T-helper 1 cell treated with Interleukin-12 subunit alpha and Interleukin-12 subunit beta and Interleukin-4 antibody, amounts not matched to agents 30 μg/mL and 1 μg/mL, for 36 hours (primary cell): ENCODE results near the gene LPA.
"Not testable (repeated sequence)": the region's sequence is repeated elsewhere in the genome, so short reads cannot be mapped to it uniquely, and the experiment has no call there.

Source experiments
- H3K27ac Mint-ChIP-seq: one replicate; pipeline ENCODE4 v1.8.0; 2021; ENCODE audit warnings: mild to moderate bottlenecking, mixed read lengths
- H3K27me3 Mint-ChIP-seq: one replicate; pipeline ENCODE4 v1.8.0; 2021; ENCODE audit warnings: low read depth, mixed read lengths
- H3K36me3 Mint-ChIP-seq: one replicate; pipeline ENCODE4 v1.8.0; 2021; ENCODE audit warnings: low read depth, mixed read lengths
- H3K4me1 Mint-ChIP-seq: one replicate; pipeline ENCODE4 v1.8.0; 2021; ENCODE audit warnings: low read depth, mixed read lengths
- H3K4me3 Mint-ChIP-seq: one replicate; pipeline ENCODE4 v1.8.0; 2021; ENCODE audit warnings: mild to moderate bottlenecking, moderate library complexity, mixed read lengths
- H3K9me3 Mint-ChIP-seq: one replicate; pipeline ENCODE4 v1.8.0; 2021; ENCODE audit warnings: mixed read lengths

Gene LPA, protein sequence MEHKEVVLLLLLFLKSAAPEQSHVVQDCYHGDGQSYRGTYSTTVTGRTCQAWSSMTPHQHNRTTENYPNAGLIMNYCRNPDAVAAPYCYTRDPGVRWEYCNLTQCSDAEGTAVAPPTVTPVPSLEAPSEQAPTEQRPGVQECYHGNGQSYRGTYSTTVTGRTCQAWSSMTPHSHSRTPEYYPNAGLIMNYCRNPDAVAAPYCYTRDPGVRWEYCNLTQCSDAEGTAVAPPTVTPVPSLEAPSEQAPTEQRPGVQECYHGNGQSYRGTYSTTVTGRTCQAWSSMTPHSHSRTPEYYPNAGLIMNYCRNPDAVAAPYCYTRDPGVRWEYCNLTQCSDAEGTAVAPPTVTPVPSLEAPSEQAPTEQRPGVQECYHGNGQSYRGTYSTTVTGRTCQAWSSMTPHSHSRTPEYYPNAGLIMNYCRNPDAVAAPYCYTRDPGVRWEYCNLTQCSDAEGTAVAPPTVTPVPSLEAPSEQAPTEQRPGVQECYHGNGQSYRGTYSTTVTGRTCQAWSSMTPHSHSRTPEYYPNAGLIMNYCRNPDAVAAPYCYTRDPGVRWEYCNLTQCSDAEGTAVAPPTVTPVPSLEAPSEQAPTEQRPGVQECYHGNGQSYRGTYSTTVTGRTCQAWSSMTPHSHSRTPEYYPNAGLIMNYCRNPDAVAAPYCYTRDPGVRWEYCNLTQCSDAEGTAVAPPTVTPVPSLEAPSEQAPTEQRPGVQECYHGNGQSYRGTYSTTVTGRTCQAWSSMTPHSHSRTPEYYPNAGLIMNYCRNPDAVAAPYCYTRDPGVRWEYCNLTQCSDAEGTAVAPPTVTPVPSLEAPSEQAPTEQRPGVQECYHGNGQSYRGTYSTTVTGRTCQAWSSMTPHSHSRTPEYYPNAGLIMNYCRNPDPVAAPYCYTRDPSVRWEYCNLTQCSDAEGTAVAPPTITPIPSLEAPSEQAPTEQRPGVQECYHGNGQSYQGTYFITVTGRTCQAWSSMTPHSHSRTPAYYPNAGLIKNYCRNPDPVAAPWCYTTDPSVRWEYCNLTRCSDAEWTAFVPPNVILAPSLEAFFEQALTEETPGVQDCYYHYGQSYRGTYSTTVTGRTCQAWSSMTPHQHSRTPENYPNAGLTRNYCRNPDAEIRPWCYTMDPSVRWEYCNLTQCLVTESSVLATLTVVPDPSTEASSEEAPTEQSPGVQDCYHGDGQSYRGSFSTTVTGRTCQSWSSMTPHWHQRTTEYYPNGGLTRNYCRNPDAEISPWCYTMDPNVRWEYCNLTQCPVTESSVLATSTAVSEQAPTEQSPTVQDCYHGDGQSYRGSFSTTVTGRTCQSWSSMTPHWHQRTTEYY (N-terminal part only)

DNA sequence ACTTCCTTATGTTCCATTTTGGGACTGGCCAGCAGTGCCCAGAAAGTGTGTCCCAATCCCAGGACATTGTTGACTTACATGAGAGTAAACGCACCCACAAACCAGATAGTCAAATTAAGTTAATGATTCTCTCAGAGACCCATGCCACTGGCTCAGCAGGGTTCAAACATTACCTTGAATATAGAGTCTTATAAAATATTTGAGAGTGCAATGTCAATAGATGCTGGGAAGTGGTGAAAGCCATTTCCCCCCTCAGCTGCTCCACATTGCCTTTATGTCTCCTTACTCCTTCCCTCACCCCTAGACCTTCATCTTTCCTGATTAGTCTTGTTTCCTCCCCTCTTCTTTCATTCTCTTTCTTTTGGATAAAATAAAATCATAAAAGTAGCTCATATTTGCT, at the start of gene LPA:
TSS of gene LPA (minus strand) at position 78 of the 400 bp plus-strand sequence. CDS start at position 17, 61 bp downstream.
- not testable (repeated sequence) for H3K27ac Mint-ChIP-seq, H3K36me3 Mint-ChIP-seq, H3K4me3 Mint-ChIP-seq, H3K9me3 Mint-ChIP-seq, H3K4me1 Mint-ChIP-seq, H3K27me3 Mint-ChIP-seq

GRCh38 chr6:160708993-160709392, 44.9 kb upstream of the LPA start:
- not testable (repeated sequence) for H3K4me3 Mint-ChIP-seq, H3K36me3 Mint-ChIP-seq, H3K27ac Mint-ChIP-seq, H3K9me3 Mint-ChIP-seq, H3K27me3 Mint-ChIP-seq, H3K4me1 Mint-ChIP-seq

GRCh38 chr6:160704688-160705087, 40.6 kb upstream of the LPA start:
- not testable (repeated sequence) for H3K36me3 Mint-ChIP-seq, H3K9me3 Mint-ChIP-seq, H3K4me1 Mint-ChIP-seq, H3K27ac Mint-ChIP-seq, H3K27me3 Mint-ChIP-seq, H3K4me3 Mint-ChIP-seq

DNA sequence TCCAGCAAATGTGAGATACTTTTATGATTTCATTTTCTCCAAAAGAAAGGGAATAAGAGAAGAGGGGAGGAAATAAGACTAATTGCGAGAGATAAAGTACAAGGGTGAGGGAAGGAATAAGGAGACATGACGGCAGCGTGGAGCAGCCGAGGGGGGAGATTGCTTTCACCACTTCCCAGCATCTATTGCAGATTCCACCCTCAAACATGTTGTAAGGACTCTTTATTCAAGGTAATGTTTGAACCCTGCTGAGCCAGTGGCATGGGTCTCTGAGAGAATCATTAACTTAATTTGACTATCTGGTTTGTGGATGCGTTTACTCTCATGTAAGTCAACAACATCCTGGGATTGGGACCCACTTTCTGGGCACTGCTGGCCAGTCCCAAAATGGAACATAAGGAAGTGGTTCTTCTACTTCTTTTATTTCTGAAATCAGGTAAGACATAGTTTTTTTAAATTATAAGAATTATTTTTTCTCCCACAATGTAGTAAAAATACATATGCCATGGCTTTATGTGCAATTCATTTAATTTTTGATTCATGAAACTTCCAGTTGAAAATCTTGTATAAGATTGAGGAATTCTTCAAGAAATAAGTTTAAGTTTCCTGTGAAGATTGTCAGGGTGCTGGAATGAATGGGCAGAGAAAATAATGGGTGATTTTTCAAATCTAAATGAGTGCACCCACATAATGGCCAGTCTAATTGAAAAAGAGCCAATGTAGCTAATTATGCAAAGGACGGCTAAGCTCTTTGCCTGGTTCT, 38.0 kb upstream of the LPA start, which contains the start of gene PLG:
TSS of gene PLG (plus strand) at position 327 of the 763 bp plus-strand sequence. CDS start at position 388, 61 bp downstream.
- not testable (repeated sequence) for H3K36me3 Mint-ChIP-seq, H3K9me3 Mint-ChIP-seq, H3K27me3 Mint-ChIP-seq, H3K4me3 Mint-ChIP-seq, H3K27ac Mint-ChIP-seq, H3K4me1 Mint-ChIP-seq

- no peaks in the 10 kb centered on the region for H3K36me3 Mint-ChIP-seq
- H3K27ac Mint-ChIP-seq, result no peak overlapping the region
- no peaks in the 10 kb centered on the region for H3K9me3 Mint-ChIP-seq
Observed at GRCh38 chr6:160697826-160698225, 33.8 kb upstream of the LPA start.

DNA sequence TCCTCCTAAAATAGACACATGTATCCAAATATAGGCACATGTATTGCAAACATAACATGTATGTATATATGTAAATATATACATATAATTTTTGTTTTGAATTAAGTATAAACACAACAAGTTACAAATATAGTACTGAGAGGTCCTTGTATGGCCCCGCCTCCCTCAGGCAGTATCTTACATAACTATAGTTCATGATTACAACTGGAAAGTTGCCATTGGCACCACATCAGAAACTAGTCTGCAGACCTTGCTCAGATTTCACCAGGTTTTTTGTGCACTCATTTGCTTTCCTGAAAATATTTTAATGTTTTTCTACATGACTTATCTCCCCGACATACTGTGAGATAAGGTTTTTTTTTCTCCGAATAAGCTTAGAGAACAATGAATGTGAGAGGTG, 32.8 kb upstream of the LPA start:
- H3K27me3 Mint-ChIP-seq, H3K4me3 Mint-ChIP-seq, H3K4me1 Mint-ChIP-seq, H3K36me3 Mint-ChIP-seq, H3K27ac Mint-ChIP-seq, H3K9me3 Mint-ChIP-seq: not testable (repeated sequence)

More at GRCh38 chr6:160697826-160698225, 33.8 kb upstream of the LPA start:
- no peaks in the 10 kb centered on the region for H3K4me1 Mint-ChIP-seq
- peaks cover 3% of the 10 kb centered on the region for H3K27me3 Mint-ChIP-seq
- no peak overlapping the region for H3K4me3 Mint-ChIP-seq

GRCh38 chr6:160695622-160696021, 31.5 kb upstream of the LPA start:
- H3K27me3 Mint-ChIP-seq, H3K9me3 Mint-ChIP-seq, H3K27ac Mint-ChIP-seq, H3K4me1 Mint-ChIP-seq, H3K36me3 Mint-ChIP-seq, H3K4me3 Mint-ChIP-seq: not testable (repeated sequence)

- not testable (repeated sequence) for H3K27me3 Mint-ChIP-seq, H3K4me3 Mint-ChIP-seq, H3K27ac Mint-ChIP-seq, H3K9me3 Mint-ChIP-seq, H3K4me1 Mint-ChIP-seq, H3K36me3 Mint-ChIP-seq
Observed at GRCh38 chr6:160695025-160695424, 30.9 kb upstream of the LPA start.

DNA sequence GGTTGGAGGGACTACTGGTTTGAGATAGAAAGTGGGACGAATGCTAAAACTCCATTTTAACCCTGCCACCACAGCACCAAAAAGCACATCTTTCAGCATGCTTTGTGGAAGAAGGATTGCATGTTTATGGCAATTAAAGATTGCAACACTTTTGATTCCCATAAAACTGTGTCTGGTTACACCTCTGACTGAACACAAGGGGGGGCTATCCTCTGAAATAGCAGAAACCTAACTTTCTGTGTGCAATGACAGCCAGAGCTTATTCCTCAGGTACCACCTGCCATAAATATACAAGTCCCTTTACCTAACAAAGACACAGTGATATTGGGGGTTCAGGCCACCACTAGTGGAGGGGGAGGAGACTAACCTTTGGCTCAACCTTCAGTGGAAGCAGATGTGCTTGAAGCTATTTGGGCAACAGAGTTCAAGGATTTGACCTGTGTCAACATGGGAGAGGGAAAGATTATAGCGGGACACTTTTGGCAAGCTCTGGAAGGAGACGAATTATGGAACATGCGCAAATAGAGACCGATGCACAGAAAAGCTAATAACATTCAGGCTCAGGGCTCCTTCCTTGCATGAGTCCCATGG, 28.4 kb upstream of the LPA start:
- H3K4me3 Mint-ChIP-seq, result no peak overlapping the region
- H3K27ac Mint-ChIP-seq, result no peak overlapping the region
- H3K36me3 Mint-ChIP-seq, result no peaks in the 10 kb centered on the region
- H3K4me1 Mint-ChIP-seq, result no peaks in the 10 kb centered on the region
- H3K9me3 Mint-ChIP-seq, result no peaks in the 10 kb centered on the region
- peaks cover 3% of the 10 kb centered on the region for H3K27me3 Mint-ChIP-seq

DNA sequence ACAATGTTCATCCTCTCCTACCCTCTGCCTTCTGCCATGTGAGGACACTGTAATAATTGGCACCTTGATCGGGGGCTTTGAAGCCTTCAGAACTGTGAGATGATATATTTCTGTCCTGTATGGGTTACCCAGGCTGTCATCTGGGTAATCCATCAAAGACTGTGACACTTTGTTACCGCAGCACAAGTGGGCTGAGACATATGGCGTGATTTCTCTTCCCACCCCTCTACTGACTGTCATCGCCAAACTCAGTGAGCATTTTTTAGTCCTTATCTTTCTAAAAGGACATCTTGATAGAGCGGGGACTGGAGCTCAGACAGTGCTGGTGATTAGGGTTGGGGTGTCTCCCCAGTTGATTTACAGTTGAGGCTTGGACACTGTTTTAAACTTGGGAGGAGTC, 27.5 kb upstream of the LPA start:
- Mint-ChIP-seq H3K27me3 (peaks cover 3% of the 10 kb centered on the region), H3K4me3 (no peak overlapping the region), H3K4me1 (no peaks in the 10 kb centered on the region), H3K36me3 (no peaks in the 10 kb centered on the region), H3K27ac (no peak overlapping the region), H3K9me3 (no peaks in the 10 kb centered on the region)

DNA sequence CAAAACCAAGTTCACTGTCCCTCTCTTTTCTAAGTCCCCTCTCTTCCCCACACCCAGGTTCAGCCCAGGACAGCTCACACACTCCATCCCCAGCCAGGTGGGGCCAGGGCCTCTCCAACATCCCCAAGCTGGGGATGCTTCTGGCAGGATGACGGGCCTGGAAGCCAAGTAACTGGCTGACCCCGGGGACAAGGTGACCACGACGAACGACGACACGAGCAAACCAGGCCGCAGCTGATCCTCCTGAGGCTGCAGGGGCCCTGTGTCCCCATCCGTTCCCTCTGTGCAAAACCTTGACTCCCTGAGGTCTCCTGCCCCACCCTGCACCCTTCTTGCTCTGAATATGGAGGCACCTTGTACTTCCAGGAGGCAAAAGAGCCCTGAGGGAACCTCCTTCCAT, 26.4 kb upstream of the LPA start:
- Mint-ChIP-seq H3K4me1 (no peaks in the 10 kb centered on the region), H3K36me3 (no peaks in the 10 kb centered on the region), H3K9me3 (no peaks in the 10 kb centered on the region), H3K27ac (no peak overlapping the region), H3K27me3 (peaks cover 3% of the 10 kb centered on the region), H3K4me3 (no peak overlapping the region)

DNA sequence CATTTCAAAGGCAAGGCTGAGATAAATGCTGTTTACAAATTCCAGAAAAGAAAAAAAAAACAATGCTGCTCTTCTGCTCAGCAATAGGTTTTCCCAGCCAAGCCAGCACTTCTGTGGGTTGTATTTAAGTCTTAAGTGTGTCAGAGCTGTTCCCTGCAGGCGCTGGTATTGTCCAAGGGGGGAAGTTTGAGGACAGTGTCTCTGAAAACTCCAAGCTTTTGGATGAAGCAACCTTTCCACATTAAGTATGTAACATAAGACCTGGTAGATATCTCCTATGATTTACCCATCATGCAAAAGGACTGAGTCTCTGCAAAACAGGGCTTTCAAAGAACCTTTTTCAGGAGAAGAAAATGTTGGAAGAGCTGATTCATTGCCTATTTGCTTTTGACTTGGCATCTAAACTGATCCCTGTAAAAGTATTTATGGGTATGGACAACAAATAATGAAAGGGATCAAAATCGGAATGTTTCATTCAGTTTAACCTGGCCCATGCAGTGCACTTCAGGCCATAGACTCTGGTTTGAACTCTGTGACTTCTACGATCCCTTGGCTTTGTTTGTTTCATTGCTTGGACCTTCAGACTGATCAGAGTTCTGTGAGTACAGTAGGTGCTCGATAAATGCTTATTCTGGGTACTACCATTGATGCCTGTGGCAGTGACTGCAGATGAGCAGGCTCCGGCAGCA, 21.8 kb upstream of the LPA start:
- Mint-ChIP-seq H3K36me3 (no peaks in the 10 kb centered on the region), H3K27me3 (no peaks in the 10 kb centered on the region), H3K4me3 (no peak overlapping the region), H3K9me3 (no peaks in the 10 kb centered on the region), H3K4me1 (no peaks in the 10 kb centered on the region), H3K27ac (no peak overlapping the region)

- not testable (repeated sequence) for H3K27ac Mint-ChIP-seq, H3K36me3 Mint-ChIP-seq, H3K4me1 Mint-ChIP-seq, H3K27me3 Mint-ChIP-seq, H3K9me3 Mint-ChIP-seq, H3K4me3 Mint-ChIP-seq
Observed at GRCh38 chr6:160685101-160685761, 21.2 kb upstream of the LPA start.
